HCT116 (cell line): ENCODE measurements around the gene GCNT1. TPM values are rescaled to one million over a fixed set of nuclear protein-coding genes. Genes with fewer than 3 reads are reported as not detected.

ENCODE experiments used
- ATAC-seq: fragments of 200-7000 bp; cut with Tn5 transposase; 2 replicates; pipeline ENCODE4 v1.9.1; 2020; ENCODE audit warnings: mild to moderate bottlenecking, moderate library complexity
- BruUV-seq: library from RNA; stranded (reverse); fragments of 400-500 nt; replicated peaks from 2 replicates; lab custom pipeline; 2021; lab: Mats Ljungman, UMichigan
- CTCF ChIA-PET: fragments of 300-600 bp; sonication (Branson Sonifier 250); formaldehyde crosslinking; loops from one replicate; lab custom pipeline; 2021; ENCODE audit warnings: antibody characterized with exemption; lab: Charles Lee
- POLR2A ChIA-PET: fragments of 300-600, 350-600 bp; sonication (Branson Sonifier 250); formaldehyde crosslinking; loops from one replicate; lab custom pipeline; 2021; ENCODE audit warnings: antibody characterized with exemption; lab: Charles Lee
- RAD21 ChIA-PET, 2 experiments: fragments of 300-600 bp; sonication (Branson Sonifier 250); formaldehyde crosslinking; loops; one replicate each; lab custom pipeline; 2023; ENCODE audit warnings: low total read pairs in 2 of 2; ENCODE audit not compliant: uncharacterized antibody in 2 of 2, unreplicated experiment in 2 of 2, low non-redundant PET in 1 of 2; lab: Charles Lee
- DNase-seq: peaks from one replicate; pipeline ENCODE4 v3.0.0-alpha.2; 2010; ENCODE audit warnings: low read depth, low spot score
- H2AFZ ChIP-seq: fragments of 200-600 bp; shearing (Covaris generic), sonication (generic); 2 replicates; pipeline ENCODE4 v1.6.1; 2017; ENCODE audit warnings: low read depth, mixed run types, mixed read lengths, antibody characterized with exemption, low read length; ENCODE audit not compliant: poor library complexity, severe bottlenecking
- H3K27ac ChIP-seq: 2 replicates; pipeline ENCODE4 v1.5.1; 2012; ENCODE audit warnings: low read depth, low read length
- H3K27me3 ChIP-seq: fragments of 200-600 bp; sonication (generic); 2 replicates; pipeline ENCODE4 v1.6.1; 2016; ENCODE audit warnings: mixed run types, low read length, mixed read lengths; ENCODE audit not compliant: insufficient read depth
- H3K36me3 ChIP-seq, 2 experiments: fragments of 200-500 bp in 1 of 2; fragments of 200-600 bp in 1 of 2; sonication (Bioruptor generic) in 1 of 2; sonication (generic) in 1 of 2; 2 replicates each; pipeline versions ENCODE4 v1.5.1 to v1.6.1; 2014 to 2016; ENCODE audit warnings: low read length in 2 of 2, inconsistent platforms in 1 of 2, mixed read lengths in 1 of 2, mixed run types in 1 of 2; ENCODE audit not compliant: insufficient read depth in 2 of 2, control insufficient read depth in 1 of 2
- H3K4me1 ChIP-seq, 2 experiments: fragments of 200-600 bp in 1 of 2; sonication (generic) in 1 of 2; 2 replicates each; pipeline versions ENCODE4 v1.5.1 to v1.6.1; 2012 to 2017; ENCODE audit warnings: low read length in 2 of 2, inconsistent platforms in 1 of 2, mild to moderate bottlenecking in 1 of 2, mixed read lengths in 1 of 2, mixed run types in 1 of 2, moderate library complexity in 1 of 2; ENCODE audit not compliant: insufficient read depth in 2 of 2, control insufficient read depth in 1 of 2
- H3K4me2 ChIP-seq: fragments of 200-600 bp; sonication (generic); 2 replicates; pipeline ENCODE4 v1.6.1; 2017; ENCODE audit warnings: mixed run types, low read length, mixed read lengths
- H3K4me3 ChIP-seq, 2 experiments: fragments of 200-600 bp in 1 of 2; sonication (generic) in 1 of 2; replicated peaks in 1 of 2; 2 replicates each; pipeline ENCODE4 v1.5.1; 2011 to 2016; ENCODE audit warnings: low read length in 2 of 2, control low read depth in 1 of 2, low read depth in 1 of 2, mild to moderate bottlenecking in 1 of 2, mixed read lengths in 1 of 2, mixed run types in 1 of 2
- H3K79me2 ChIP-seq: fragments of 200-600 bp; sonication (generic); 2 replicates; pipeline ENCODE4 v1.6.1; 2017; ENCODE audit warnings: mild to moderate bottlenecking, mixed run types, low read length, moderate library complexity, mixed read lengths; ENCODE audit not compliant: insufficient read depth
- H3K9ac ChIP-seq: fragments of 200-600 bp; sonication (generic); 2 replicates; pipeline ENCODE4 v1.6.1; 2016; ENCODE audit warnings: low read length, mixed read lengths
- H3K9me2 ChIP-seq: fragments of 200-600 bp; sonication (generic), shearing (Covaris generic); 2 replicates; pipeline ENCODE4 v1.6.1; 2017; ENCODE audit warnings: mixed run types, mild to moderate bottlenecking, moderate library complexity; ENCODE audit not compliant: insufficient read depth
- H3K9me3 ChIP-seq, 2 experiments: fragments of 200-500 bp in 1 of 2; fragments of 200-600 bp in 1 of 2; sonication (Bioruptor generic) in 1 of 2; sonication (generic) in 1 of 2; 2 replicates each; pipeline ENCODE4 v1.6.1; 2014 to 2017; ENCODE audit warnings: low read length in 2 of 2, mixed read lengths in 2 of 2, inconsistent platforms in 1 of 2, low read depth in 1 of 2, mild to moderate bottlenecking in 1 of 2, mixed run types in 1 of 2, moderate library complexity in 1 of 2; ENCODE audit not compliant: control insufficient read depth in 1 of 2, insufficient read depth in 1 of 2
- H4K20me1 ChIP-seq: fragments of 200-600 bp; sonication (generic), shearing (Covaris generic); 2 replicates; pipeline ENCODE4 v1.6.1; 2017; ENCODE audit warnings: mixed run types, mild to moderate bottlenecking, moderate library complexity; ENCODE audit not compliant: insufficient read depth
- CBX3 ChIP-seq: IDR thresholded peaks from 2 replicates; pipeline ENCODE4 v1.6.1; 2012; ENCODE audit warnings: low read depth
- CEBPB ChIP-seq: IDR thresholded peaks from 2 replicates; pipeline ENCODE4 v1.6.1; 2012; ENCODE audit warnings: low read depth
- ELF1 ChIP-seq: IDR thresholded peaks from 2 replicates; pipeline ENCODE4 v1.6.1; 2012; ENCODE audit warnings: low read depth, borderline replicate concordance
- EZH2 ChIP-seq: fragments of 200-600 bp; sonication (generic); IDR thresholded peaks from 2 replicates; pipeline ENCODE4 v1.6.1; 2017; ENCODE audit warnings: antibody characterized with exemption, mixed run types
- EZH2phosphoT487 ChIP-seq: fragments of 200-600 bp; IDR thresholded peaks from 2 replicates; pipeline ENCODE4 v1.6.1; 2018; ENCODE audit warnings: antibody characterized with exemption, borderline replicate concordance
- FOSL1 ChIP-seq: IDR thresholded peaks from 2 replicates; pipeline ENCODE4 v1.6.1; 2012; ENCODE audit warnings: low read depth
- POLR2A ChIP-seq: IDR thresholded peaks from 2 replicates; pipeline ENCODE4 v1.7.0; 2011; ENCODE audit warnings: borderline replicate concordance; ENCODE audit not compliant: insufficient read depth, insufficient read length; ENCODE audit errors: extremely low read depth
- POLR2AphosphoS5 ChIP-seq: IDR thresholded peaks from 2 replicates; pipeline ENCODE4 v1.6.1; 2011; ENCODE audit warnings: mild to moderate bottlenecking, low read depth, low read length, moderate library complexity
- RAD21 ChIP-seq: IDR thresholded peaks from 2 replicates; pipeline ENCODE4 v1.6.1; 2012; ENCODE audit warnings: low read depth, mild to moderate bottlenecking
- SP1 ChIP-seq: IDR thresholded peaks from 2 replicates; pipeline ENCODE4 v1.6.1; 2012; ENCODE audit warnings: low read depth
- SRF ChIP-seq: IDR thresholded peaks from 2 replicates; pipeline ENCODE4 v1.6.1; 2012; ENCODE audit warnings: low read depth
- TCF7L2 ChIP-seq: IDR thresholded peaks from 2 replicates; pipeline ENCODE4 v1.7.0; 2011; ENCODE audit warnings: borderline replicate concordance, inconsistent platforms; ENCODE audit not compliant: insufficient read depth, insufficient read length; ENCODE audit errors: extremely low read depth
- YY1 ChIP-seq: IDR thresholded peaks from 2 replicates; pipeline ENCODE4 v1.6.1; 2011; ENCODE audit warnings: low read length, low read depth, moderate library complexity, mild to moderate bottlenecking; ENCODE audit not compliant: insufficient replicate concordance; ENCODE audit errors: extremely low read depth
- ZFX ChIP-seq: fragments of 450-650 bp; IDR thresholded peaks from 2 replicates; pipeline ENCODE4 v1.6.1; 2017
- ZNF274 ChIP-seq: fragments of 200-500 bp; sonication (Bioruptor generic); IDR thresholded peaks from 2 replicates; pipeline ENCODE4 v1.6.1; 2014; ENCODE audit warnings: mild to moderate bottlenecking, low read depth, low read length, inconsistent platforms
- intact Hi-C: fragments of 100-400 bp; cut with micrococcal nuclease; formaldehyde crosslinking; loops from 2 replicates; pipeline ENCODE4 v1.10.0; 2022
- total RNA-seq: library from RNA; stranded (reverse); gene quantifications from one replicate; pipeline ENCODE4 v1.2.1, GENCODE V29; 2021; ENCODE audit not compliant: unreplicated experiment
- TF ChIP-seq, protein P1 (sequence below): IDR thresholded peaks from 2 replicates; pipeline ENCODE4 v1.6.1; 2012
- TF ChIP-seq, protein P2 (sequence below), 3 experiments: fragments of 200-600 bp in 1 of 3; sonication (generic) in 1 of 3; IDR thresholded peaks in 2 of 3; conservative IDR thresholded peaks in 1 of 3; 2 replicates each; pipeline ENCODE4 v1.5.1; 2012 to 2017; ENCODE audit warnings: low read depth in 2 of 3, low read length in 2 of 3, antibody characterized with exemption in 1 of 3, borderline replicate concordance in 1 of 3, control low read depth in 1 of 3, mild to moderate bottlenecking in 1 of 3, mixed read lengths in 1 of 3, mixed run types in 1 of 3, moderate library complexity in 1 of 3; ENCODE audit not compliant: insufficient read depth in 1 of 3
- TF ChIP-seq, protein P3 (sequence below): IDR thresholded peaks from 2 replicates; pipeline ENCODE4 v1.6.1; 2012
- TF ChIP-seq, protein P4 (sequence below): IDR thresholded peaks from 2 replicates; pipeline ENCODE4 v1.6.1; 2011; ENCODE audit warnings: mild to moderate bottlenecking, low read length, moderate library complexity; ENCODE audit not compliant: insufficient replicate concordance; ENCODE audit errors: extremely low read depth

Gene GCNT1
- total RNA-seq, 1 experiment from 2014 or later, result 5.8 TPM

DNA sequence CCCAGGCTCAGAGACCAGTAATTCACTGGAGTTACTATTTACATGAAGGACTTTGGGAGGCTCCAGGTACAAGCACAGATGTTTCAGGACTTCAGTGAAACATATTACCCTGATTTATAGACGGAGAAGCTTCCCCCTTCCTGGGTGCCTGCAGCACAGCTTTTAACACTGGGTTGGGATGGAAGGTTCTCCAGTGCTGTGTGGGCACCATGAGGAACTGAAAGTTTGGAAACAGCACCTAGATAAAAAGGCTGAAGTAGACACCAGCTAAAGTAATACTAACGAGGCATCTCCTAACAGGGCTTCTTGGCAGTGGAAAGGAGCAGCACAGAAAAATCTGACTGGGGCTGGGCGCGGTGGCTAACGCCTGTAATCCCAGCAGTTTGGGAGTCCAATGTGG, 70.7 kb downstream of the GCNT1 start:
- POLR2A ChIA-PET, result no interaction called here
- ATAC-seq (no peak), DNase-seq (no peak)
- TF ChIP-seq ZNF274 (no peak), CEBPB (no peak), SP1 (no peak), ZFX (no peak), EZH2phosphoT487 (no peak), YY1 (no peak), ELF1 (no peak), EZH2 (no peak), FOSL1 (no peak), RAD21 (no peak), POLR2AphosphoS5 (no peak), SRF (no peak), CBX3 (no peak), TCF7L2 (no peak), POLR2A (no peak)
- TF ChIP-seq, protein P1, sequence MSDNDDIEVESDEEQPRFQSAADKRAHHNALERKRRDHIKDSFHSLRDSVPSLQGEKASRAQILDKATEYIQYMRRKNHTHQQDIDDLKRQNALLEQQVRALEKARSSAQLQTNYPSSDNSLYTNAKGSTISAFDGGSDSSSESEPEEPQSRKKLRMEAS, result no peak
- TF ChIP-seq, protein P2, sequence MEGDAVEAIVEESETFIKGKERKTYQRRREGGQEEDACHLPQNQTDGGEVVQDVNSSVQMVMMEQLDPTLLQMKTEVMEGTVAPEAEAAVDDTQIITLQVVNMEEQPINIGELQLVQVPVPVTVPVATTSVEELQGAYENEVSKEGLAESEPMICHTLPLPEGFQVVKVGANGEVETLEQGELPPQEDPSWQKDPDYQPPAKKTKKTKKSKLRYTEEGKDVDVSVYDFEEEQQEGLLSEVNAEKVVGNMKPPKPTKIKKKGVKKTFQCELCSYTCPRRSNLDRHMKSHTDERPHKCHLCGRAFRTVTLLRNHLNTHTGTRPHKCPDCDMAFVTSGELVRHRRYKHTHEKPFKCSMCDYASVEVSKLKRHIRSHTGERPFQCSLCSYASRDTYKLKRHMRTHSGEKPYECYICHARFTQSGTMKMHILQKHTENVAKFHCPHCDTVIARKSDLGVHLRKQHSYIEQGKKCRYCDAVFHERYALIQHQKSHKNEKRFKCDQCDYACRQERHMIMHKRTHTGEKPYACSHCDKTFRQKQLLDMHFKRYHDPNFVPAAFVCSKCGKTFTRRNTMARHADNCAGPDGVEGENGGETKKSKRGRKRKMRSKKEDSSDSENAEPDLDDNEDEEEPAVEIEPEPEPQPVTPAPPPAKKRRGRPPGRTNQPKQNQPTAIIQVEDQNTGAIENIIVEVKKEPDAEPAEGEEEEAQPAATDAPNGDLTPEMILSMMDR (IDR thresholded peaks at IDR 0.05 in 2 of 3, conservative IDR thresholded peaks at IDR 0.05 in 1 of 3; ENCODE audit: borderline replicate concordance in 1 of 3, insufficient read depth in 1 of 3, low read depth in 2 of 3, low read length in 2 of 3), result no peak
- TF ChIP-seq, protein P3, sequence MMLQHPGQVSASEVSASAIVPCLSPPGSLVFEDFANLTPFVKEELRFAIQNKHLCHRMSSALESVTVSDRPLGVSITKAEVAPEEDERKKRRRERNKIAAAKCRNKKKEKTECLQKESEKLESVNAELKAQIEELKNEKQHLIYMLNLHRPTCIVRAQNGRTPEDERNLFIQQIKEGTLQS, result no peak
- TF ChIP-seq, protein P4, sequence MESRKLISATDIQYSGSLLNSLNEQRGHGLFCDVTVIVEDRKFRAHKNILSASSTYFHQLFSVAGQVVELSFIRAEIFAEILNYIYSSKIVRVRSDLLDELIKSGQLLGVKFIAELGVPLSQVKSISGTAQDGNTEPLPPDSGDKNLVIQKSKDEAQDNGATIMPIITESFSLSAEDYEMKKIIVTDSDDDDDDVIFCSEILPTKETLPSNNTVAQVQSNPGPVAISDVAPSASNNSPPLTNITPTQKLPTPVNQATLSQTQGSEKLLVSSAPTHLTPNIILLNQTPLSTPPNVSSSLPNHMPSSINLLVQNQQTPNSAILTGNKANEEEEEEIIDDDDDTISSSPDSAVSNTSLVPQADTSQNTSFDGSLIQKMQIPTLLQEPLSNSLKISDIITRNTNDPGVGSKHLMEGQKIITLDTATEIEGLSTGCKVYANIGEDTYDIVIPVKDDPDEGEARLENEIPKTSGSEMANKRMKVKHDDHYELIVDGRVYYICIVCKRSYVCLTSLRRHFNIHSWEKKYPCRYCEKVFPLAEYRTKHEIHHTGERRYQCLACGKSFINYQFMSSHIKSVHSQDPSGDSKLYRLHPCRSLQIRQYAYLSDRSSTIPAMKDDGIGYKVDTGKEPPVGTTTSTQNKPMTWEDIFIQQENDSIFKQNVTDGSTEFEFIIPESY, result no peak
- Histone ChIP-seq H3K36me3 (no peaks in the 10 kb centered on the region), H3K4me2 (no peak overlapping the region), H3K9ac (no peak overlapping the region), H2AFZ (no peak overlapping the region), H3K4me1 (no peaks in the 10 kb centered on the region), H3K27me3 (no peaks in the 10 kb centered on the region), H3K9me2 (no peaks in the 10 kb centered on the region), H3K27ac (no peak overlapping the region), H3K4me3 (no peak overlapping the region), H3K79me2 (no peaks in the 10 kb centered on the region), H4K20me1 (no peaks in the 10 kb centered on the region; the same call in 1 of the 2 replicates), H3K9me3 (no peaks in the 10 kb centered on the region)
- CTCF ChIA-PET, result no interaction called here
- intact Hi-C loops, result no loop called here
- RAD21 ChIA-PET, result no interaction called here
- BruUV-seq, result no TSS peak
